Smooth muscle cell of the brain vasculature (primary cell): ENCODE results near the gene SRRM3.
"Not testable (repeated sequence)": the region's sequence is repeated elsewhere in the genome, so short reads cannot be mapped to it uniquely, and the experiment has no call there.

Source experiments
- DNase-seq: peaks from one replicate; pipeline ENCODE4 v3.0.0-alpha.2; 2012; ENCODE audit warnings: low read depth, low spot score

Gene SRRM3

DNA sequence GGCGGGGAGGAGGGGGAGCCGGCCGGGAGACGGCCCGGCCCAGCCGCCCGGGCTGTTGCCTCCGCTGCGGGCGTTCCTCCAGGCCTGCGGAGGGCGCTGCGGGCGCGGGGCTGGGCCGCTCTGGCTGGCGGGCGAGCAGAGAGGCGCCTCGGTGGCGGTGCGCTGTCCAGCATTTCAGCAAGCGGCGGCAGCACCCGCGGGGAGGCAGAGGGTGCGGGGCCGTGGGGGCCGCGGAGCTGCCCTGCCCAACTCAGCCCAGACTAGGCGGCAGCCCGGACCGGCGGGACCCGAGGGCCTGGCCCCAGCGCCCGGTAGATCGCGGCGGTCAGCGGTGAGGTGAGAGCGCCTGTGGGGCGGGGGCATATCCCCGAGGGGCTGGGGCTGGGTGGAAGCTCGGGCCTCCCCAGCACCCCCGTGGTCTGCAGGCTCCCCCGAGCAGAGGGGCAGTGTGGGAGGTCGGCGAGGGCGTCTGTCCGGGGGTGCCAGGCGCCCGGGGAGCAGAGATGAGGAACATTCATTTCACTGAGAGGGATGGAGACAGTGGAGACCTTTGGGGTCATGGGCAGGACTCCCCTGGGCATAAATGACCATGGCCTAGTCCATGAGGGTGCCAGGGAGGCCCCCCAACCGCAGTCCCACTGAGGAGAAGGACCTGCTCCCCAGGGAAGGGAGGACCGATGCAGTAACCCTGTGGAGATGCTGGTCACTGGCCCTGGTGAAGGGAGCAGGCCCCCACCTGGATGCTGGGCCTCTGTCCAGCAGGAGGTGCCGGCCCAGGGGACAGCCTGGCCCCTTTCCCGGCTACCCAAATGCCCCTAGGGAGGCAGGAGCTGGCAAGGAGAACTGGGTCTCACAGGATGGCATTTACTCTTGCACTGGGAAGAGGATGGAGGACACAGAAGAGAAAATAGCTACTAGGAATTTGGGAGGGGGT lies at the start of gene SRRM3:
SRRM3 (plus strand) TSS at position 165 of the 934 bp plus-strand sequence. CDS start 33,171 bp downstream, outside the sequence.
- DNase-seq = peak; percentile 29

DNA sequence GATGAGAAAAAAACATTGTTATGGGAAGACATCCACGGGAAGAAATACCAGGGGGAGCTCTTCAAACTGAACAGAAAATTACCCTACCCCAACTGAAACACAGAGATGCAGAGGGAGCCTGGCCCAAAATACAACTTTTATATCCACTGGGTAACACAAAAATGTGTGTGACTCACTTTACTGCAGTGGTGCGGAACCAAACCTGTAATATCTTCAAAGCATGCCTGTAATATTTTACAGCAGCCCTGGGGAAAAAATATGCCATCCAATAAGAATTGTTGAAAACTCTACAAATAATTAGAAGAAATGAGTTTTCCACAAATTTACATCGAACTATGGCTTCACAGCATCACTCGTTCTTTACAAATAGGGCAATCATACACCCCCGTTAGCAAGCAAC lies 49.8 kb upstream of the SRRM3 start:
- DNase-seq = no peak

GRCh38 chr7:76153571-76154230 lies 48.0 kb upstream of the SRRM3 start:
- not testable (repeated sequence) for DNase-seq

- no peak for DNase-seq
Observed at GRCh38 chr7:76155938-76156337, 45.8 kb upstream of the SRRM3 start.

- not testable (repeated sequence) for DNase-seq
Observed at GRCh38 chr7:76156992-76157685, 44.6 kb upstream of the SRRM3 start.

DNA sequence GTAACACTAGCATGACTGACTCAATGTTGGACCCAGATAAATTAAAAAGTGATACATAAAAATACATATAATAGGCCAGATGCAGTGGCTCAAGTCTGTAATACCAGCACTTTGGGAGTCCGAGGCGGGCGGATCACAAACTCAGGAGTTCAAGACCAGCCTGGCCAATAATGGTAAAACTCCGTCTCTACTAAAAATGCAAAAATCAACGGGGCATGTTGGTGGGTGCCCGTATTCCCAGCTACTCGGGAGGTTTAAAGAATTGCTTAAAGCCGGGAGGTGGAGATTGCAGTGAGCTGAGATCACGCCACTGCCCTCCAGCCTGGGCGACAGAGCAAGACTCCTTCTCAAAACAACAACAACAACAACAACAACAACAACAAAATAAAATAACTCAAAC lies 43.3 kb upstream of the SRRM3 start:
- DNase-seq = not testable (repeated sequence)

GRCh38 chr7:76162416-76163170 lies 39.1 kb upstream of the SRRM3 start:
- DNase-seq = not testable (repeated sequence)

- DNase-seq = not testable (repeated sequence)
Observed at GRCh38 chr7:76163812-76164211, 37.9 kb upstream of the SRRM3 start.

DNA sequence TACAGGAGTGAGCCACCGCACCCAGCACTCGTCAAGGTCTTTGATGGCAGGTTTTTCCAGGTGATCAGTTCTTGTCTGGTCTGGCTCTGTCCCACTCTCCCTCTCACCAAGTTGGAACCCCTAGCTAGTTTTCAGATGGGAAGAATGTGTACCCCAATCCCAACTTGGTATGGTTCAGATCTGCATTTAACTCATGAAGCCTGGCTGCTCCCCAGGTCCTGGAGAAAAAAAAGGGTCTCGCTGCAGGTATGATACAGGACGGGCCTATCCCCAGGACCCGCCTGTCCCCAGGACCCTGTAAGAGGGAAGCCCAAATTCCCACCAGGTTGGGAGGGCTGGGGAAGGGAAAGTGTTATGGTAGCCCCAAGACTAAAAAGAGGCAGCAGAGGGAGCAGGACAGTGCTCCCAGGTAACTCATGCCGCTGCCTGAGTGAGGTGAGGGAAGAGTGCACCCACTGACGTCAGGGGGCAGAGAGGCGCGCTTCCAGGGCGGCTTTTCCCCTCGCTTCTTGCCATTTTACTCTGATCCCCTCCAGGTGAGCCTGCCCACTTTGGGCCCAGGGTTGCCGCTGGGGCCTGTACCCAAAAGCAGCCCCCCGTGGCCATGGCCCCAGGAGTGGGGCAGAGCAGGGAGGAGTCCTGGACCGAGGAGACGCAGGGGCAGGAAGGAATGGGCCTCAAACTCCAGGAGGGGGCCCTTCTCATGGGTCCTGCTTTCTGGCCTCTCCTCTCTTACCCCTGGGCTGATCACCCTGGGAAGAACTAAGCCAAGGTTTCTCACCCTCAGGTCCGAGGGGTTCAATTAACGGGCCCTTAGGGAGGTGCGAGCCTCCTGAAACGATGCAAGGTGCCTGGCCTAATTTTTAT lies 36.4 kb upstream of the SRRM3 start:
- no peak for DNase-seq

GRCh38 chr7:76165973-76166403 lies 35.7 kb upstream of the SRRM3 start:
- DNase-seq = no peak

- peak; percentile 85 for DNase-seq
Observed at GRCh38 chr7:76166404-76167255, 35.1 kb upstream of the SRRM3 start.

DNA sequence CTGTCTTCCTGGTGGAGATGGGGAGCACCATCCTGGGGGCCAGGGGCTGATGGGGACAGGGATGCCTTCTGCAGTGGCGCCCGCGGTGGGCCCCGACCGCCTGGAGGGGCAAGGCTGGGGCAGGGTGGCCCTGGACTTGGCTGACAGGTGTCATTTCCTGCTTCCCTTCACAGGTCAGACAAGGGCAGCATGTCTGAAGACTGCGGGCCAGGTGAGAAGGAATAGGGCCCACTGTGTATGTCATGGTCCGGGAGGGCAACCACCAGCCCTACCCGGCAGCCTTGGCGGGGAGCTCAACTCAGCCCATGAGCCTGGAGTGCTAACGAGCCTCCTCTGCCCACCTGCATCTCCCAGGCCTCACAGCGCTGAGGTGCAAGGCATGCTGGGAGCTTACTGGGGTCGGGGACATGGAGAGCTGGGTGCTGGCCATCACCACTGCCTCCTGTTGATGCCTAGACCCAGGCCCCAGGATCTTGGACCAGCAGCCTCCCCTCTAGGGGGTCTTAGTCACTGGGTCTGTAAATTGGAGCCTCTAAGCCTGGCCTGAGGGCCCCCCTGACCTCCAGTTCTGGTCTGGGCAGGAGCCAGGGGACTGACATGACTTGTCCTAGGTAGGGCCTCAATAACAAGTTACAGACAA lies 28.0 kb upstream of the SRRM3 start:
- DNase-seq = no peak

DNA sequence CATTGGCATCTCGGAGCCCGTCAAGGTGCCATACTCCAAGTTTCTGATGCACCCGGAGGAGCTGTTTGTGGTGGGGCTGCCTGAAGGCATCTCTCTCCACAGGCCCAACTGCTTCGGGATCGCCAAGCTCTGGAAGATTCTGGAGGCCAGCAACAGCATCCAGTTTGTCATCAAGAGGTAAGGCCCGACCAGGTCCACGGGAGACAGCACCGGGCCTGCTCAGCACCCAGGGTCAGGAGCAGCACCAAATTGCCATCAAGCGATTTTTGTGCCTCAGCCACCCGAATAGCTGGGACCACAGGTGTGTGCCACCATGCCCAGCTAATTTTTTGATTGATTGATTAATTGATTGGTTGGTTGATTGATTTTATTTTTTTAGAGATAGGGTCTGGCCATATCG lies 24.7 kb upstream of the SRRM3 start:
- DNase-seq = not testable (repeated sequence)

GRCh38 chr7:76179686-76180085 lies 22.0 kb upstream of the SRRM3 start:
- no peak for DNase-seq

- DNase-seq = no peak
Observed at GRCh38 chr7:76182225-76182960, 19.3 kb upstream of the SRRM3 start.

- DNase-seq = no peak
Observed at GRCh38 chr7:76185187-76185896, 16.4 kb upstream of the SRRM3 start.

DNA sequence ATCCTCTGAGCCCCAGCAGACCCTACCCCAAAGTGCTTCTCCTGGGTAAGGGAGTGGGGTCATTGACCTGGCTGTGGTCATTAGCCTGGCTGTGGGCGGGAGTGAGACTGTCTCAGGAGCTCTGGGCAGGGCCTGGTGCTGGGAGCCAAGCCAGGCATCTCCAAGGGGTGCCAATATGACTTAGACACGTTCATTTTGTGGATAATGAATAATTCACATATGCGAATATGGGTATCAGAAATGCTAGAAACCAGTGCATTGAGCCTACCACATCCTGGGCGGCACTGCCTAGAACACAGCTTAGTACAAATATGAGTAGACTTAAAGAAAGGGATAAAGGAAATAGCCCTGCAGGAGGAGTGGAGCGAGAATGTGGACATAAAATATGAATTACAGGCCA lies 14.4 kb upstream of the SRRM3 start:
- no peak for DNase-seq

DNA sequence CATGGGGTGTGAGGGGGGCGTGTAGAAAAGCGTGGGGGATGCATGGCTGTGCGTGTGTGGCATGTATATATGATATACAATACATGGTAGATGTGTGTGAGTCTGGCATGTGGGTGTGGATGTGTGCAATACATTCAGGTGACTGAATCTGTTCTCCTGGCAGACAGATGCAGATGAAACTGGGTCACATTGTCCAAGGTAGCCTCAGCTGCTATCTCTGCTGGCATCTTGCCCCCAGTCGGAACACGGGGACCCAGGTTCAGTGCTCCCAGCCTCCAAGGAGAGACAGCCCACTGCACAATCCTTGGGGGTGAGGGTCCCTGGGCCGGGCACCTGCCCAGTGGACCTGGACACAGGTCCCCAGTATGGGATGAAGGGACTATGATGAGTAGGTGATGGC lies 12.4 kb upstream of the SRRM3 start:
- no peak for DNase-seq
